Measurements from ENCODE around the gene PSPC1.

DNA sequence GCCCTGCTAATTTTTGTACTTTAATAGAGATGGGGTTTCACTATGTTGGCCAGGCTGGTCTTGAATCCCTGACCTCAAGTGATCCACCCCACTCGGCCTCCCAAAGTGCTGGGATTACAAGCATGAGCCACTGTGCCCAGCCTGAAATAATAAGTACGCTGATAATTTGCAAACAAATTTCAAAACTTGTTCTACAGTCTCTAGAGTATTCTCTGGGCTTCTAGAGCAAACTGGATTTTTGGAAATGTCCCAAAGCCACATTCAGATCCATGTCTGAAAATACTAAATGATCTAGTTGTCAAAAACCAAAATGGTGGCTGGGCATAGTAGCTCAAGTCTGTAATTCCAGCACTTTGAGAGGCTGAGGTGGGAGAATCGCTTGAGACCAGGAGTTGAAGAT, 39.9 kb upstream of the PSPC1 start:
- TF ChIP-seq, protein P1, sequence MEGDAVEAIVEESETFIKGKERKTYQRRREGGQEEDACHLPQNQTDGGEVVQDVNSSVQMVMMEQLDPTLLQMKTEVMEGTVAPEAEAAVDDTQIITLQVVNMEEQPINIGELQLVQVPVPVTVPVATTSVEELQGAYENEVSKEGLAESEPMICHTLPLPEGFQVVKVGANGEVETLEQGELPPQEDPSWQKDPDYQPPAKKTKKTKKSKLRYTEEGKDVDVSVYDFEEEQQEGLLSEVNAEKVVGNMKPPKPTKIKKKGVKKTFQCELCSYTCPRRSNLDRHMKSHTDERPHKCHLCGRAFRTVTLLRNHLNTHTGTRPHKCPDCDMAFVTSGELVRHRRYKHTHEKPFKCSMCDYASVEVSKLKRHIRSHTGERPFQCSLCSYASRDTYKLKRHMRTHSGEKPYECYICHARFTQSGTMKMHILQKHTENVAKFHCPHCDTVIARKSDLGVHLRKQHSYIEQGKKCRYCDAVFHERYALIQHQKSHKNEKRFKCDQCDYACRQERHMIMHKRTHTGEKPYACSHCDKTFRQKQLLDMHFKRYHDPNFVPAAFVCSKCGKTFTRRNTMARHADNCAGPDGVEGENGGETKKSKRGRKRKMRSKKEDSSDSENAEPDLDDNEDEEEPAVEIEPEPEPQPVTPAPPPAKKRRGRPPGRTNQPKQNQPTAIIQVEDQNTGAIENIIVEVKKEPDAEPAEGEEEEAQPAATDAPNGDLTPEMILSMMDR (IDR thresholded peaks at IDR 0.05) = no peak
- TF ChIP-seq POLR2A (IDR thresholded peaks at IDR 0.05) = no peak

Data from tibial nerve (tissue), 3 donors.